GM18873 (cell line): Measurements from ENCODE around the gene VSTM4.

Experiments used
- ATAC-seq: cut with Tn5 transposase; IDR thresholded peaks from one replicate; pipeline ENCODE4 v1.9.1; 2021; ENCODE audit warnings: mild to moderate bottlenecking, moderate library complexity, moderate number of reproducible peaks; ENCODE audit not compliant: unreplicated experiment, low FRiP score

VSTM4 gene

GRCh38 chr10:49096890-49097445, 18.4 kb downstream of the VSTM4 start:
- ATAC-seq = no peak

GRCh38 chr10:49094646-49095045, 20.7 kb downstream of the VSTM4 start:
- ATAC-seq = no peak

GRCh38 chr10:49093922-49094321, 21.4 kb downstream of the VSTM4 start:
- no peak for ATAC-seq

GRCh38 chr10:49092477-49092876, 22.8 kb downstream of the VSTM4 start:
- ATAC-seq = no peak

GRCh38 chr10:49091450-49092210, 23.7 kb downstream of the VSTM4 start:
- no peak for ATAC-seq

GRCh38 chr10:49090696-49091380, 24.5 kb downstream of the VSTM4 start:
- ATAC-seq = no peak

- no peak for ATAC-seq
These were observed 25.1 kb downstream of the VSTM4 start for GRCh38 chr10:49090189-49090575.

GRCh38 chr10:49089557-49090188, 25.6 kb downstream of the VSTM4 start:
- ATAC-seq = no peak

GRCh38 chr10:49089152-49089551, 26.2 kb downstream of the VSTM4 start:
- no peak for ATAC-seq

GRCh38 chr10:49086889-49087288, 28.4 kb downstream of the VSTM4 start:
- ATAC-seq = no peak

- ATAC-seq = no peak
These were observed 32.1 kb downstream of the VSTM4 start for GRCh38 chr10:49083261-49083660.

GRCh38 chr10:49082766-49083165, 32.6 kb downstream of the VSTM4 start:
- ATAC-seq = no peak

- no peak for ATAC-seq
These were observed 33.6 kb downstream of the VSTM4 start for GRCh38 chr10:49081547-49082275.

- ATAC-seq = no peak
These were observed 34.4 kb downstream of the VSTM4 start for GRCh38 chr10:49080965-49081364.

- ATAC-seq = no peak
These were observed 35.3 kb downstream of the VSTM4 start for GRCh38 chr10:49080071-49080470.

GRCh38 chr10:49079499-49079898, 35.8 kb downstream of the VSTM4 start:
- ATAC-seq = no peak

- ATAC-seq = no peak
These were observed 36.2 kb downstream of the VSTM4 start for GRCh38 chr10:49079072-49079471.

GRCh38 chr10:49078433-49078832, 36.9 kb downstream of the VSTM4 start:
- no peak for ATAC-seq

GRCh38 chr10:49076741-49077521, 38.4 kb downstream of the VSTM4 start:
- peak; percentile 59 for ATAC-seq

GRCh38 chr10:49076319-49076718, 39.0 kb downstream of the VSTM4 start:
- peak; percentile 5 for ATAC-seq
